OCI-LY7 (cell line): Measurements from ENCODE around the gene AADAC. TPM values are rescaled to one million over a fixed set of nuclear protein-coding genes. Genes with fewer than 3 reads are reported as not detected.
A peak's percentile ranks its signal among the peaks of the same experiment; 100 is the strongest.

Experiments used
- BruUV-seq: library from RNA; stranded (reverse); fragments of 400-500 nt; replicated peaks from 2 replicates; lab custom pipeline; 2021; lab: Mats Ljungman, UMichigan
- CTCF ChIA-PET: fragments of 300-600 bp; sonication (Branson Sonifier 250); formaldehyde crosslinking; loops from one replicate; lab custom pipeline; 2022; ENCODE audit warnings: antibody characterized with exemption; ENCODE audit not compliant: unreplicated experiment; lab: Charles Lee
- POLR2A ChIA-PET: fragments of 300-600 bp; sonication (Branson Sonifier 250); formaldehyde crosslinking; loops from one replicate; lab custom pipeline; 2022; ENCODE audit warnings: antibody characterized with exemption; lab: Charles Lee
- DNase-seq: peaks from one replicate; pipeline ENCODE4 v3.0.0-alpha.2; 2015; ENCODE audit warnings: low spot score
- H2AFZ ChIP-seq: fragments of 200-600 bp; sonication (generic), shearing (Covaris generic); 2 replicates; pipeline ENCODE4 v1.6.1; 2014; ENCODE audit warnings: mild to moderate bottlenecking, antibody characterized with exemption, low read length, moderate library complexity
- H3K27ac ChIP-seq: fragments of 200-600 bp; sonication (generic); 2 replicates; pipeline ENCODE4 v1.5.1; 2014; ENCODE audit warnings: mixed run types, low read depth, mild to moderate bottlenecking, moderate library complexity, low read length, inconsistent platforms; ENCODE audit not compliant: poor library complexity, severe bottlenecking
- H3K36me3 ChIP-seq: fragments of 200-600 bp; sonication (generic); 2 replicates; pipeline ENCODE4 v1.6.1; 2014; ENCODE audit warnings: mild to moderate bottlenecking, antibody characterized with exemption, low read length, moderate library complexity, mixed read lengths; ENCODE audit not compliant: insufficient read depth
- H3K4me1 ChIP-seq: fragments of 200-600 bp; sonication (generic); 2 replicates; pipeline ENCODE4 v1.5.1; 2014; ENCODE audit warnings: mild to moderate bottlenecking, low read length; ENCODE audit not compliant: insufficient read depth, poor library complexity, severe bottlenecking
- H3K4me2 ChIP-seq: fragments of 200-600 bp; sonication (generic); 2 replicates; pipeline ENCODE4 v1.6.1; 2014; ENCODE audit warnings: mild to moderate bottlenecking, low read length
- H3K4me3 ChIP-seq: fragments of 200-600 bp; sonication (generic); 2 replicates; pipeline ENCODE4 v1.5.1; 2014; ENCODE audit warnings: mild to moderate bottlenecking, low read depth, low read length; ENCODE audit not compliant: poor library complexity, severe bottlenecking
- H3K79me2 ChIP-seq: fragments of 200-600 bp; sonication (generic); 2 replicates; pipeline ENCODE4 v1.6.1; 2016; ENCODE audit warnings: low read depth, mild to moderate bottlenecking, low read length, moderate library complexity, mixed read lengths; ENCODE audit not compliant: insufficient read depth
- H3K9me2 ChIP-seq: fragments of 200-600 bp; sonication (generic); 2 replicates; pipeline ENCODE4 v1.6.1; 2016; ENCODE audit warnings: mild to moderate bottlenecking, low read length, mixed read lengths; ENCODE audit not compliant: insufficient read depth
- H3K9me3 ChIP-seq: fragments of 200-600 bp; sonication (generic); 2 replicates; pipeline ENCODE4 v1.6.1; 2014; ENCODE audit warnings: mild to moderate bottlenecking, mixed run types, low read length, mixed read lengths
- H4K20me1 ChIP-seq: fragments of 200-600 bp; sonication (generic); 2 replicates; pipeline ENCODE4 v1.6.1; 2014; ENCODE audit warnings: mild to moderate bottlenecking, antibody characterized with exemption, low read length, moderate library complexity, mixed read lengths; ENCODE audit not compliant: insufficient read depth
- EZH2phosphoT487 ChIP-seq: fragments of 200-600 bp; sonication (generic); IDR thresholded peaks from 2 replicates; pipeline ENCODE4 v1.6.1; 2018; ENCODE audit warnings: low read depth, borderline replicate concordance, mild to moderate bottlenecking, mixed run types, antibody characterized with exemption, low read length, moderate library complexity, mixed read lengths
- intact Hi-C: fragments of 100-400 bp; cut with micrococcal nuclease; formaldehyde crosslinking; loops from one replicate; pipeline ENCODE4 v1.10.0; 2022; ENCODE audit not compliant: unreplicated experiment
- total RNA-seq, 2 experiments: library from RNA; depleted of rRNA in 1 of 2; stranded (reverse); fragments of >200 nt in 1 of 2; shearing (Covaris generic) in 1 of 2; gene quantifications; 2 replicates each; pipeline ENCODE4 v1.2.3, GENCODE V29; 2014 to 2022
- TF ChIP-seq, protein P1 (sequence below): fragments of 200-600 bp; sonication (generic); conservative IDR thresholded peaks from 2 replicates; pipeline ENCODE4 v1.5.1; 2014; ENCODE audit warnings: mild to moderate bottlenecking, antibody characterized with exemption, low read length, moderate library complexity, mixed read lengths

Gene AADAC
- total RNA-seq, 2 experiments from 2014 or later: not detected

DNA sequence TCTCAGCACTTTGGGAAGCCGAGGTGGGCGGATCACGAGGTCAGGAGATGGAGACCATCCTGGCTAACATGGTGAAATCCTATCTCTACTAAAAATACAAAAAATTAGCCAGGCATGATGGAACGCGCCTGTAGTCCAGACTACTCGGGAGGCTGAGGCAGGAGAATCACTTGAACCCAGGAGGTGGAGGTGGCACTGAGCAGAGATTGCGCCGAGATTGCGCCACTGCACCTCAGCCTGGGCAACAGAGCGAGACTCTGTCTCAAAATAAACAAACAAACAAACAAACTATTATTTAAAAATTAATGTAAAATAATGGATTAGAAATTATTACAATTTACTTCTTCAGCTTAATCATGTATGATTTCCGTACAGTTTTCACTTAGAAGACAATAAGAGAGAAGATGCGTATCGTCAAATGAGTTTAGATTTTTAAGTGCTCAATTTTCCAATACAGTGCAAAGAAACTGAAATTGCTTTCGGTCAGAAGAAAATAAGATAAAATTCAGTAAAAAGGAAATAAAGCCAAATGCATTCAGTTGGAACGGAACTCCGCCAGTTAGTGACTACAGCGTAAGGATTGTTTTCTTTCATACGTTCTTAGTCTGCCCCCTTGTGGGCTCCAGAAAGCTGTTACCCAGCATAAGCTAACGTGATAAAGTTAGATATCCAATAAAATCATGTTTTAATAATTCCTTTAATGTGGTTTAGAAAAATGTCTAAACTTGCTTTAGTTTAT is 24.8 kb downstream of the AADAC start:
- no peaks in the 10 kb centered on the region for H3K9me3 ChIP-seq
- H3K9me2 ChIP-seq: no peaks in the 10 kb centered on the region
- intact Hi-C loops: loop anchor here (5.0 to 10.0 kb wide), 5 partner anchors 79 to 671 kb away; no protein-coding TSS in a partner anchor
- no peak overlapping the region for H2AFZ ChIP-seq
- no TSS peak for BruUV-seq
- POLR2A ChIA-PET: no interaction called here
- H3K79me2 ChIP-seq: no peaks in the 10 kb centered on the region
- CTCF ChIA-PET: interaction anchor here (0.6 kb wide), 1 partner anchor 370 kb away, joined by 3 read pairs; no protein-coding TSS in a partner anchor
- no peaks in the 10 kb centered on the region for H3K36me3 ChIP-seq
- H3K4me2 ChIP-seq: no peak overlapping the region
- H3K27ac ChIP-seq: no peak overlapping the region
- no peaks in the 10 kb centered on the region for H4K20me1 ChIP-seq
- TF ChIP-seq EZH2phosphoT487: no peak
- TF ChIP-seq, protein P1, sequence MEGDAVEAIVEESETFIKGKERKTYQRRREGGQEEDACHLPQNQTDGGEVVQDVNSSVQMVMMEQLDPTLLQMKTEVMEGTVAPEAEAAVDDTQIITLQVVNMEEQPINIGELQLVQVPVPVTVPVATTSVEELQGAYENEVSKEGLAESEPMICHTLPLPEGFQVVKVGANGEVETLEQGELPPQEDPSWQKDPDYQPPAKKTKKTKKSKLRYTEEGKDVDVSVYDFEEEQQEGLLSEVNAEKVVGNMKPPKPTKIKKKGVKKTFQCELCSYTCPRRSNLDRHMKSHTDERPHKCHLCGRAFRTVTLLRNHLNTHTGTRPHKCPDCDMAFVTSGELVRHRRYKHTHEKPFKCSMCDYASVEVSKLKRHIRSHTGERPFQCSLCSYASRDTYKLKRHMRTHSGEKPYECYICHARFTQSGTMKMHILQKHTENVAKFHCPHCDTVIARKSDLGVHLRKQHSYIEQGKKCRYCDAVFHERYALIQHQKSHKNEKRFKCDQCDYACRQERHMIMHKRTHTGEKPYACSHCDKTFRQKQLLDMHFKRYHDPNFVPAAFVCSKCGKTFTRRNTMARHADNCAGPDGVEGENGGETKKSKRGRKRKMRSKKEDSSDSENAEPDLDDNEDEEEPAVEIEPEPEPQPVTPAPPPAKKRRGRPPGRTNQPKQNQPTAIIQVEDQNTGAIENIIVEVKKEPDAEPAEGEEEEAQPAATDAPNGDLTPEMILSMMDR: peak; percentile 95
- no peak overlapping the region for H3K4me3 ChIP-seq
- H3K4me1 ChIP-seq: no peaks in the 10 kb centered on the region
- DNase-seq: peak; percentile 65

DNA sequence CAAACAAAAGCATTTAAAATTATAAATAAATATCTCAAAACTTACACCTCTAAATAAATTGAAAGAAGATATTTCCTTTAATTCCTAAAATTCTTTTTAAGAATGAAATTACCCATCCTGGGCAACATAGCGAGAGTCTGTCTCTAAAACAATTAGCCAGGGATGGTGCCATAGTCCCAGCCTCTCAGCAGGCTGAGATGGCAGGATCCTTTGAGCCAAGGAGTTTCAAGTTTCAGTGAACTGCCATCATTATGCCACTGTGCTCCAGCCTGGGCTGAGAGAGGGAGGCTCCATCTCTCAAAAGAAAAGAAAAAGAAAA is 25.4 kb downstream of the AADAC start:
- BruUV-seq: no TSS peak
- H2AFZ ChIP-seq: no peak overlapping the region
- no peak overlapping the region for H3K27ac ChIP-seq
- no peak for DNase-seq
- H3K4me2 ChIP-seq: no peak overlapping the region
- H3K36me3 ChIP-seq: no peaks in the 10 kb centered on the region
- POLR2A ChIA-PET: no interaction called here
- H3K4me1 ChIP-seq: no peaks in the 10 kb centered on the region
- CTCF ChIA-PET: interaction anchor here (0.6 kb wide), 1 partner anchor 371 kb away, joined by 3 read pairs; no protein-coding TSS in a partner anchor
- H3K9me3 ChIP-seq: no peaks in the 10 kb centered on the region
- H3K4me3 ChIP-seq: no peak overlapping the region
- no peaks in the 10 kb centered on the region for H3K9me2 ChIP-seq
- no peaks in the 10 kb centered on the region for H3K79me2 ChIP-seq
- TF ChIP-seq, protein P1: peak; percentile 46; the same call in 1 of the 2 replicates
- TF ChIP-seq EZH2phosphoT487: no peak
- intact Hi-C loops: loop anchor here (5.0 to 10.0 kb wide), 5 partner anchors 78 to 672 kb away; no protein-coding TSS in a partner anchor
- no peaks in the 10 kb centered on the region for H4K20me1 ChIP-seq

DNA sequence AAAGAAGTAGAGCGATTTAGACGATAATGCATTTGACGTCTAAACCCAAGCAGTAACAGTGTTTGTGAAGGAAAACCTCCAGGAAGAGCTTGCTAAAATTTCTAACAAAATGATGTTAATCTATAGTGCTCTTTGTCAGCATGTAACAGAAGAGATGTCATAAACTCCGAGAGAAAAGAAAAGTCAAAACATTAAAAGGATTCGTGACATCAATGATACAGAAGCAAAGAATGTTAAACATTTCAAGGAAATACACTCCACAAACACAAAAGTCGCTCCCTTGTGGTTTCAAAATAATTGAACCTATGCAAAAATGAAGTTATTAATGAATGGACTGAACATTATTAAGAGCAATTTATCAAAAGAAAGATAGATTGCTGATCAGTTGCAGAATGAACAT is 27.9 kb downstream of the AADAC start:
- no TSS peak for BruUV-seq
- H3K9me3 ChIP-seq: no peaks in the 10 kb centered on the region
- H3K4me2 ChIP-seq: no peak overlapping the region
- intact Hi-C loops: no loop called here
- H3K4me1 ChIP-seq: no peaks in the 10 kb centered on the region
- no peaks in the 10 kb centered on the region for H3K79me2 ChIP-seq
- no peaks in the 10 kb centered on the region for H3K36me3 ChIP-seq
- H4K20me1 ChIP-seq: no peaks in the 10 kb centered on the region
- POLR2A ChIA-PET: interaction anchor here (0.6 kb wide), 1 partner anchor 191 kb away, joined by 3 read pairs; no protein-coding TSS in a partner anchor
- DNase-seq: no peak
- H3K9me2 ChIP-seq: no peaks in the 10 kb centered on the region
- H2AFZ ChIP-seq: no peak overlapping the region
- CTCF ChIA-PET: no interaction called here
- TF ChIP-seq, protein P1: no peak
- no peak for TF ChIP-seq EZH2phosphoT487
- H3K4me3 ChIP-seq: no peak overlapping the region
- no peak overlapping the region for H3K27ac ChIP-seq
